Ectodermal cell (in vitro differentiated cells): ENCODE data around the gene KRTAP12-4.
"Not testable (repeated sequence)": the region's sequence is repeated elsewhere in the genome, so short reads cannot be mapped to it uniquely, and the experiment has no call there.

Source experiments
- H3K27ac ChIP-seq: 2 replicates; pipeline ENCODE4 v1.7.0; 2013; ENCODE audit warnings: mild to moderate bottlenecking, low read depth, low read length; ENCODE audit not compliant: insufficient read depth, poor library complexity, severe bottlenecking
- H3K27me3 ChIP-seq: 2 replicates; pipeline ENCODE4 v1.7.0; 2013; ENCODE audit warnings: mild to moderate bottlenecking, low read length; ENCODE audit not compliant: insufficient read depth, control insufficient read depth, poor library complexity, severe bottlenecking
- H3K36me3 ChIP-seq: one replicate; pipeline ENCODE4 v1.7.0; 2013; ENCODE audit warnings: low read length; ENCODE audit not compliant: control insufficient read depth, insufficient read depth
- H3K4me1 ChIP-seq: one replicate; pipeline ENCODE4 v1.7.0; 2013; ENCODE audit warnings: low read length; ENCODE audit not compliant: control insufficient read depth, insufficient read depth
- H3K4me3 ChIP-seq: 2 replicates; pipeline ENCODE4 v1.7.0; 2013; ENCODE audit warnings: low read depth, low read length, control low read depth; ENCODE audit not compliant: insufficient read depth
- H3K9me3 ChIP-seq: 2 replicates; pipeline ENCODE4 v1.7.0; 2013; ENCODE audit warnings: mild to moderate bottlenecking, low read length, moderate library complexity; ENCODE audit not compliant: control insufficient read depth
- WGBS, 2 experiments: methylation state at CpG; one replicate each; pipeline ENCODE4 v1.1.7; 2013; ENCODE audit warnings: missing lambda C conversion rate in 2 of 2; 5-methylcytosine and 5-hydroxymethylcytosine counted together

KRTAP12-4 gene

GRCh38 chr21:44643741-44644310 lies 10.6 kb downstream of the KRTAP12-4 start:
- peaks cover 11% of the 10 kb centered on the region for H3K4me1 ChIP-seq
- WGBS, 2 experiments, result 81 to 86% methylated on average over 14 of the region's 14 CpGs
- H3K36me3 ChIP-seq, result no peaks in the 10 kb centered on the region
- H3K27ac ChIP-seq, result no peak overlapping the region
- no peaks in the 10 kb centered on the region for H3K27me3 ChIP-seq
- H3K9me3 ChIP-seq, result peaks cover 2% of the 10 kb centered on the region
- H3K4me3 ChIP-seq, result no peak overlapping the region

GRCh38 chr21:44640761-44641160 lies 13.7 kb downstream of the KRTAP12-4 start:
- no peaks in the 10 kb centered on the region for H3K36me3 ChIP-seq
- no peak overlapping the region for H3K27ac ChIP-seq
- peaks cover 2% of the 10 kb centered on the region for H3K9me3 ChIP-seq
- H3K4me3 ChIP-seq, result no peak overlapping the region
- no peaks in the 10 kb centered on the region for H3K27me3 ChIP-seq
- 93 to 94% methylated on average over 5 of the region's 5 CpGs for WGBS, 2 experiments
- H3K4me1 ChIP-seq, result peaks cover 12% of the 10 kb centered on the region

DNA sequence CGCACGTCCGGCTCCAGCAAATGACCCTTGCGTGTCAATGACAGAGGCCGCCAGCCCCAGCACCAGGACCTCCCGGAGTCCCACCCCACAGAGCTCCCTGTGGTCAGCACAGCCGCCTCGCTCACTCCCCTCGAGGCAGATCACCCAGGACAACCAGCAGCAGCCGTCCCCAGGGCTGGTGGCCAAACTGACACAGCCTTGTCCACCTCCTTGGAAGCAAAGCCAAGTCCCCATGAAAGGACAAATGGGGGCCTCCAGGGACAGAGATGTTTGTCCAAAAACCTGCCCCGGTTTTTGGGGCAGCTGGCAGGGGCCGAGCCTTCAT lies 15.2 kb downstream of the KRTAP12-4 start:
- no peaks in the 10 kb centered on the region for H3K36me3 ChIP-seq
- H3K4me1 ChIP-seq, result peaks cover 12% of the 10 kb centered on the region
- H3K9me3 ChIP-seq, result peaks cover 2% of the 10 kb centered on the region
- no peak overlapping the region for H3K27ac ChIP-seq
- 96% methylated on average over 12 of the region's 12 CpGs for WGBS, 2 experiments
- H3K27me3 ChIP-seq, result no peaks in the 10 kb centered on the region
- no peak overlapping the region for H3K4me3 ChIP-seq

DNA sequence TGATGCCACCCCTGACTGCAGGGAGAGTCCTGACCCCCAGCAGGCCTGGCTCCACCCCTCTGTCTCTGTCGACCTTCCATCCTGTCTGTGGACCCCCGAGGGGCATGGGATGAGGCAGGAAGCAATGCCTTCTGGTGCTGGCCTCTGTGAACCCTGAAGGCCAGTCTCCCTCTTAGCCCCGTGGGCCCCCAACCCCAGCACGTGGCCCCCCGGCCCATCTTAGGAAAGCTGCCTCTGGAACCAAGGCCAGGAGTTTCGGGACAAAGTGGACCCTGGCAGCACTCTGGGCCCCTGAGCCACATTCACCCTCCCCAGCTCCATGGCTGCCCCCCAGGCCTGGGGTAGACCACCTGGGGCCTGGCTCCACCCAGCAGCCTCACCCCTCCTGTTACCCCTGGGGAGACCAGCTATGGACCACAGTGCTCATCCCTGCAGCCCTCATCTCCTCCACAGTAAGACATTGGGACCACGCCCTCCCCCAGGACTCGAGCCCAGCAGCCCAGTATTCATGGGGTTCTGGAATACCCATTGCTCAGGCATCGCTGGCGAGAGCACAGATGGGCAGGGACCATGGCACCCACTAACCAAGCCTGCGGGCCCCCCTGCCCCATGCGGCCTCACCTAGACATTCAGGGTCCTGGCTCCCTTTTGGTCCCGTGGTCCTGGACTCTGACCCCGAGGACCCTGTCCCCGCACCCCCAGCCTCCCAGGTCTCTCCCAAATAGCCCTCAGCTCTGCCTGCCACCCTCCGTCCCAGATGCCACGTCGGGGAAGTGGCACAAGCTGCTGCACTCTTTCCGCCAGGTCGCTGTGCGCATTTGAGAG lies 15.7 kb downstream of the KRTAP12-4 start:
- H3K4me1 ChIP-seq, result peaks cover 12% of the 10 kb centered on the region
- H3K4me3 ChIP-seq, H3K36me3 ChIP-seq, H3K27me3 ChIP-seq, H3K9me3 ChIP-seq, H3K27ac ChIP-seq: not testable (repeated sequence)
- 91 to 95% methylated on average over 19 to 20 of the region's 21 CpGs for WGBS, 2 experiments

- H3K36me3 ChIP-seq, H3K4me3 ChIP-seq, H3K27me3 ChIP-seq, H3K9me3 ChIP-seq, H3K27ac ChIP-seq: not testable (repeated sequence)
- WGBS, 2 experiments, result 81 to 83% methylated on average over 7 to 8 of the region's 12 CpGs
- peaks cover 12% of the 10 kb centered on the region for H3K4me1 ChIP-seq
These were observed 16.6 kb downstream of the KRTAP12-4 start for GRCh38 chr21:44637851-44638348.

DNA sequence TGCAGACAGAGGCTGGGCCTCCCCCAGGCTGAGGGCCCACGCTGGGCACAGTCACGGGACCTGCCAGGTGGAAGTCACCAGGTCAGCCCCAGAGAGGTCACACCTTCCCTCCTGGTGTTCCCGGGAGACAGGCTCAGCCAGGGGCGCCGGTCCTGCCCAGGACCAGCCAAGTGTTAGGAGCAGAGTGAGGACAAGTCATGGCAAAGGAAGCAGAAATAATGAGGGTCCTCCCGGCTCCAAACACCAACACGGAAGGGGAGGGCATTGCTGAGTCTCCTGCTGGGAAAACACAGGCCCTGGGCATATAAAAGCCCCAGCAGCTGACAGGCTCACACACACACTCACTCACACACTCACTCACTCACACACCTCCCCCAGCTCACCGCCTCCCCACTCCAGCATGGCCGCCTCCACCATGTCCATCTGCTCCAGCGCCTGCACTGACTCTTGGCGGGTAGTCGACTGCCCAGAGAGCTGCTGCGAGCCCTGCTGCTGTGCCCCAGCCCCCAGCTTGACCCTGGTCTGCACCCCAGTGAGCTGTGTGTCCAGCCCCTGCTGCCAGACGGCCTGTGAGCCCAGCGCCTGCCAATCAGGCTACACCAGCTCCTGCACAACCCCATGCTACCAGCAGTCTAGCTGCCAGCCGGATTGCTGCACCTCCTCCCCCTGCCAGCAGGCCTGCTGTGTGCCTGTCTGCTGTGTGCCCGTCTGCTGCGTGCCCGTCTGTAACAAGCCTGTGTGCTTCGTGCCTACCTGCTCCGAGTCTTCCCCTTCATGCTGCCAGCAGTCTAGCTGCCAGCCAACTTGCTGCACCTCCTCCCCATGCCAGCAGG lies 17.2 kb downstream of the KRTAP12-4 start, which contains the start of gene KRTAP10-10:
KRTAP10-10 (plus strand) TSS at position 339 of the 833 bp plus-strand sequence; CDS start at position 401, 62 bp downstream.
- WGBS, 2 experiments, result 72 to 75% methylated on average over 21 of the region's 21 CpGs
- Histone ChIP-seq H3K36me3 (no peaks in the 10 kb centered on the region), H3K4me1 (peaks cover 12% of the 10 kb centered on the region), H3K27ac (no peak within 1 kb of the TSS), H3K4me3 (no peak within 1 kb of the TSS), H3K9me3 (no peaks in the 10 kb centered on the region), H3K27me3 (no peaks in the 10 kb centered on the region)

DNA sequence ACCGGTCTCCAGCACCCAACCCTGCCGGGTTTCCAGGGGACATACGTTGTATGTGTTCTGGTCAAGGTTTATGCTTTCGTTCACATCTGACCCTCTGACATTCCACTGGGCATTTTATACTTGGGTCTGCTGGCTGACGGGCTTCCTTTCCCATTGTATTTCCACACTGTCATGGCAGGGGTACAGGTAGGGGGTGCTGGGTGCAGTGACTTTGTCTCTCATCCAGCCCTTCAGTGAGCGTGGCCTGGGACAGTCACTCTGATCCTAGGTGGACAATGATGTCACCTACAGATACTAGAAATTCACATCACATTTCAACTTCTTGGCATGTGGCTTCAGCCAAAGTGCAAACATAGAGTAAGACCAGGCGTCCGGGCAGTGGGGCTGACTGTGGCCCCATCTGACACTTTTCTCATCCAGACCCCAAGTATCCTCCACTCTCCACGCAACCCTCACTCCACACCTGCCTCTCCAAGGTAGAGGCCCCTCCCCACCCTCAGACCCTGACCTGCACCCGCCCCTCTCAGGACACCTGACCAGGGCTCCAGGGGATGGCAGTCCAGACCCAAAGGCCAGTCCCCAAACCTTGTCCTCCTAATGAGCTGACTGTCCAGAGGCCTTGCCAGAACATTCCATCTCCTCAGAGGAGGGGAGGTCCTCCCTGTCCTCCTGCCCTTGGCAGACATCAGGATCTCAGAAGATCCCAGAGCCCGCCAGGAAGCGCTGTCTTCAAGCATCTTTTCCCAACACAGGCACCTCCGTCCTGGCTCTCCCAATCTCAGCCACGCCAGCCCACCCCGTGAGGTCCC lies 18.0 kb downstream of the KRTAP12-4 start:
- H3K4me3 ChIP-seq, result no peak overlapping the region
- H3K9me3 ChIP-seq, result no peaks in the 10 kb centered on the region
- H3K27ac ChIP-seq, result no peak overlapping the region
- peaks cover 12% of the 10 kb centered on the region for H3K4me1 ChIP-seq
- no peaks in the 10 kb centered on the region for H3K36me3 ChIP-seq
- H3K27me3 ChIP-seq, result no peaks in the 10 kb centered on the region
- WGBS, 2 experiments, result 92 to 95% methylated on average over 15 of the region's 15 CpGs

- peaks cover 13% of the 10 kb centered on the region for H3K4me1 ChIP-seq
- no peaks in the 10 kb centered on the region for H3K27me3 ChIP-seq
- H3K36me3 ChIP-seq, result no peaks in the 10 kb centered on the region
- H3K27ac ChIP-seq, result no peak overlapping the region
- 100% methylated on average over 1 of the region's 1 CpG; no CpG with 5 or more reads in 1 of the 2 experiments for WGBS, 2 experiments
- H3K9me3 ChIP-seq, result no peaks in the 10 kb centered on the region
- H3K4me3 ChIP-seq, result no peak overlapping the region
These were observed 22.4 kb downstream of the KRTAP12-4 start for GRCh38 chr21:44632067-44632466.

- Histone ChIP-seq H3K36me3 (no peaks in the 10 kb centered on the region), H3K4me1 (peaks cover 8% of the 10 kb centered on the region)
These were observed 24.0 kb downstream of the KRTAP12-4 start for GRCh38 chr21:44630440-44630839.

More at GRCh38 chr21:44630440-44630839, 24.0 kb downstream of the KRTAP12-4 start:
- Histone ChIP-seq H3K9me3 (no peaks in the 10 kb centered on the region), H3K27ac (no peak overlapping the region), H3K4me3 (no peak overlapping the region), H3K27me3 (no peaks in the 10 kb centered on the region)
- WGBS, 2 experiments, result 96 to 99% methylated on average over 2 of the region's 2 CpGs
